ENCODE results near the gene TRABD2B.

Gene TRABD2B

GRCh38 chr1:47712596-47713299, 284.4 kb downstream of the TRABD2B start:
- no peak for DNase-seq

GRCh38 chr1:47711848-47712492, 285.2 kb downstream of the TRABD2B start:
- no peak for DNase-seq

GRCh38 chr1:47711184-47711847, 285.9 kb downstream of the TRABD2B start:
- no peak for DNase-seq
